GM23338 (cell line): ENCODE results near the gene IMPA2.

Experiments used
- CREB1 ChIP-seq: fragments of 250-450 bp; sonication (Bioruptor Pico); IDR thresholded peaks from 2 replicates; pipeline ENCODE4 v1.5.0; 2020; ENCODE audit warnings: low read depth, mild to moderate bottlenecking, moderate library complexity
- CTCF ChIP-seq, 2 experiments: fragments of 200-600 bp in 1 of 2; sonication (generic) in 1 of 2; conservative IDR thresholded peaks; 2 replicates each; pipeline versions ENCODE4 v1.5.1 to v1.6.1; 2016 to 2017; ENCODE audit warnings: antibody characterized with exemption in 2 of 2, low read depth in 2 of 2, mild to moderate bottlenecking in 2 of 2, moderate library complexity in 1 of 2
- ETS1 ChIP-seq: IDR thresholded peaks from 2 replicates; pipeline ENCODE4 v1.6.1; 2016; ENCODE audit warnings: antibody characterized with exemption
- EZH2 ChIP-seq: fragments of 200-600 bp; sonication (generic); IDR thresholded peaks from one replicate; pipeline ENCODE4 v1.8.0; 2017; ENCODE audit warnings: antibody characterized with exemption, mild to moderate bottlenecking, low read depth; ENCODE audit not compliant: unreplicated experiment
- EZH2phosphoT487 ChIP-seq: fragments of 200-600 bp; sonication (generic); IDR thresholded peaks from one replicate; pipeline ENCODE4 v1.8.1; 2018; ENCODE audit warnings: antibody characterized with exemption; ENCODE audit not compliant: unreplicated experiment
- JUNB ChIP-seq: IDR thresholded peaks from one replicate; pipeline ENCODE4 v1.6.1; 2016; ENCODE audit warnings: antibody characterized with exemption; ENCODE audit not compliant: unreplicated experiment
- NANOG ChIP-seq: IDR thresholded peaks from 2 replicates; pipeline ENCODE4 v1.6.1; 2016; ENCODE audit warnings: antibody characterized with exemption, borderline replicate concordance
- POLR2AphosphoS5 ChIP-seq: IDR thresholded peaks from 2 replicates; pipeline ENCODE4 v1.6.1; 2016; ENCODE audit warnings: antibody characterized with exemption, low read depth
- REST ChIP-seq: IDR thresholded peaks from one replicate; pipeline ENCODE4 v1.6.1; 2018; ENCODE audit warnings: antibody characterized with exemption; ENCODE audit not compliant: unreplicated experiment
- STAT1 ChIP-seq: IDR thresholded peaks from one replicate; pipeline ENCODE4 v1.6.1; 2016; ENCODE audit warnings: antibody characterized with exemption; ENCODE audit not compliant: unreplicated experiment
- ZNF114 ChIP-seq: fragments of 250-450 bp; sonication (Bioruptor Pico); IDR thresholded peaks from 2 replicates; pipeline ENCODE4 v1.5.0; 2020; ENCODE audit warnings: mild to moderate bottlenecking, moderate library complexity
- ZNF331 ChIP-seq: fragments of 250-450 bp; sonication (Bioruptor Pico); IDR thresholded peaks from 2 replicates; pipeline ENCODE4 v1.5.0; 2020; ENCODE audit warnings: low read depth, mild to moderate bottlenecking, moderate library complexity
- ZNF462 ChIP-seq: fragments of 250-450 bp; sonication (Bioruptor Pico); IDR thresholded peaks from 2 replicates; pipeline ENCODE4 v1.5.0; 2020; ENCODE audit warnings: mild to moderate bottlenecking, moderate library complexity

GRCh38 chr18:12009581-12010140, 28.4 kb downstream of the IMPA2 start:
- TF ChIP-seq CTCF (conservative IDR thresholded peaks at IDR 0.05; ENCODE audit: low read depth in 2 of 2) (no peak), EZH2 (no peak), POLR2AphosphoS5 (no peak), REST (no peak), ZNF114 (no peak), STAT1 (no peak), EZH2phosphoT487 (no peak), CREB1 (CRISPR knock-in tag) (no peak), ETS1 (no peak), JUNB (no peak), NANOG (no peak), ZNF331 (CRISPR knock-in tag) (no peak), ZNF462 (CRISPR knock-in tag) (no peak)
